HepG2 (cell line): ENCODE measurements around the gene SOBP. TPM values are rescaled to one million over a fixed set of nuclear protein-coding genes. Genes with fewer than 3 reads are reported as not detected.
A peak's percentile ranks its signal among the peaks of the same experiment; 100 is the strongest.
"Not testable (repeated sequence)": the region's sequence is repeated elsewhere in the genome, so short reads cannot be mapped to it uniquely, and the experiment has no call there.

Source experiments
- ATAC-seq: fragments of 200-7000 bp; cut with Tn5 transposase; 3 replicates; pipeline ENCODE4 v1.9.1; 2020; ENCODE audit warnings: mild to moderate bottlenecking, moderate library complexity
- BruUV-seq: library from RNA; stranded (reverse); fragments of 400-500 nt; replicated peaks from 2 replicates; lab custom pipeline; 2021; lab: Mats Ljungman, UMichigan
- CTCF ChIA-PET: fragments of 300-600 bp; formaldehyde crosslinking; extraction: SDS; loops from one replicate; lab custom pipeline; 2021; ENCODE audit warnings: low total read pairs, inconsistent platforms, low intra/inter-chr PET ratio; lab: Yijun Ruan, JAX
- POLR2A ChIA-PET: fragments of 350-600 bp; sonication (Branson Sonifier 250); formaldehyde crosslinking; loops from one replicate; lab custom pipeline; 2020; ENCODE audit warnings: antibody characterized with exemption, inconsistent platforms; lab: Yijun Ruan, JAX
- DNase-seq: peaks from one replicate; pipeline ENCODE4 v3.0.0-alpha.2; 2015; ENCODE audit warnings: low spot score
- FAIRE-seq: peaks from 3 replicates; lab custom pipeline; 2011; peaks lifted over from hg19 to GRCh38; lab: Jason Lieb, UNC
- H2AFZ ChIP-seq: one replicate; pipeline ENCODE4 v1.6.1; 2011; ENCODE audit warnings: low read length, inconsistent platforms
- H3K27ac ChIP-seq: fragments of 300-600 bp; 3 replicates; pipeline ENCODE4 v1.8.0; 2011; ENCODE audit warnings: mixed run types, mild to moderate bottlenecking, mixed read lengths, low read length, inconsistent platforms; ENCODE audit not compliant: insufficient read depth; ENCODE audit errors: extremely low read length
- H3K27me3 ChIP-seq, 2 experiments: fragments of 200-600 bp in 1 of 2; 2 replicates in 1 of 2; 3 replicates in 1 of 2; pipeline versions ENCODE4 v1.6.0 to v1.8.0; 2011; ENCODE audit warnings: low read length in 2 of 2, mild to moderate bottlenecking in 2 of 2, moderate library complexity in 2 of 2, inconsistent platforms in 1 of 2; ENCODE audit not compliant: insufficient read depth in 2 of 2, control insufficient read depth in 1 of 2
- H3K36me3 ChIP-seq, 2 experiments: fragments of 200-600 bp in 1 of 2; replicated peaks in 1 of 2; 2 replicates in 1 of 2; 3 replicates in 1 of 2; pipeline versions ENCODE4 v1.5.1 to v1.8.0; 2011; ENCODE audit warnings: low read length in 2 of 2, inconsistent platforms in 1 of 2; ENCODE audit not compliant: insufficient read depth in 2 of 2, control insufficient read depth in 1 of 2
- H3K4me1 ChIP-seq: 2 replicates; pipeline ENCODE4 v1.5.1; 2012; ENCODE audit warnings: low read length, inconsistent platforms; ENCODE audit not compliant: insufficient read depth
- H3K4me2 ChIP-seq: 2 replicates; pipeline ENCODE4 v1.6.0; 2011; ENCODE audit warnings: low read depth, low read length, inconsistent platforms
- H3K4me3 ChIP-seq, 3 experiments: fragments of 200-600 bp in 1 of 3; sonication (generic), shearing (Covaris generic) in 1 of 3; replicated peaks in 1 of 3; 2 replicates each; pipeline ENCODE4 v1.5.1; 2011 to 2016; ENCODE audit warnings: low read length in 3 of 3, inconsistent platforms in 2 of 3, low read depth in 2 of 3, mild to moderate bottlenecking in 2 of 3, control low read depth in 1 of 3, mixed read lengths in 1 of 3; ENCODE audit not compliant: insufficient read depth in 1 of 3
- H3K79me2 ChIP-seq: one replicate; pipeline ENCODE4 v1.6.1; 2011; ENCODE audit warnings: low read length, inconsistent platforms; ENCODE audit not compliant: insufficient read depth
- H3K9ac ChIP-seq: 2 replicates; pipeline ENCODE4 v1.6.0; 2011; ENCODE audit warnings: mild to moderate bottlenecking, low read depth, low read length, inconsistent platforms; ENCODE audit not compliant: insufficient read depth
- H3K9me3 ChIP-seq: 2 replicates; pipeline ENCODE4 v1.5.1; 2012; ENCODE audit warnings: mild to moderate bottlenecking, low read length
- H4K20me1 ChIP-seq: 2 replicates; pipeline ENCODE4 v1.6.0; 2011; ENCODE audit warnings: inconsistent platforms, mild to moderate bottlenecking, low read length, moderate library complexity; ENCODE audit not compliant: insufficient read depth
- IRX3 ChIP-seq: sonication (generic); formaldehyde crosslinking; IDR thresholded peaks from 2 replicates; pipeline ENCODE4 v1.8.1; 2023; ENCODE audit warnings: mild to moderate bottlenecking, low read depth, missing genetic modification reagents, borderline replicate concordance
- SP1 ChIP-seq, 2 experiments: fragments of 450-650 bp in 1 of 2; sonication (generic) in 1 of 2; formaldehyde crosslinking in 1 of 2; IDR thresholded peaks; 2 replicates each; pipeline versions ENCODE4 v1.4.0 to v1.6.1; 2016 to 2020; ENCODE audit warnings: missing genetic modification reagents in 1 of 2
- SP140L ChIP-seq: sonication (generic); formaldehyde crosslinking; IDR thresholded peaks from 2 replicates; pipeline ENCODE4 v1.4.0; 2020; ENCODE audit warnings: missing genetic modification reagents, borderline replicate concordance
- TOE1 ChIP-seq: sonication (generic); formaldehyde crosslinking; IDR thresholded peaks from 2 replicates; pipeline ENCODE4 v1.4.0; 2020; ENCODE audit warnings: mild to moderate bottlenecking, missing genetic modification reagents
- ZNF264 ChIP-seq: sonication (generic); formaldehyde crosslinking; IDR thresholded peaks from 2 replicates; pipeline ENCODE4 v1.4.0; 2020; ENCODE audit warnings: missing genetic modification reagents
- WGBS: methylation state at CpG from one replicate; pipeline ENCODE4 v1.1.6; 2017; ENCODE audit warnings: low lambda C conversion rate; 5-methylcytosine and 5-hydroxymethylcytosine counted together
- in situ Hi-C: cut with HindIII; loops from 2 replicates; pipeline ENCODE4 v1.10.0; 2017; ENCODE audit warnings: low pct_unique_long_range_greater_than_20kb; ENCODE audit not compliant: extremely low pct_ligation_motif_present
- intact Hi-C: fragments of 100-400 bp; cut with micrococcal nuclease; formaldehyde crosslinking; loops from one replicate; pipeline ENCODE4 v1.10.0; 2022; ENCODE audit not compliant: unreplicated experiment
- polyA plus RNA-seq, 8 experiments: library from polyadenylated mRNA; depleted of rRNA in 3 of 8; stranded (reverse) in 7 of 8; unstranded in 1 of 8; fragments of >200 nt; fragmentation: Illumina TruSeq in 4 of 8; extraction: Trizol in 4 of 8; gene quantifications; 2 replicates each; pipeline versions ENCODE4 v1.2.1 to v1.2.3, GENCODE V29; 2011 to 2016; ENCODE audit warnings: low read depth in 4 of 8, missing spikeins in 1 of 8, mixed read lengths in 1 of 8; ENCODE audit not compliant: insufficient read depth in 1 of 8
- total RNA-seq, 5 experiments: library from RNA; depleted of rRNA; stranded (reverse); fragments of >200 nt; fragmentation: Illumina TruSeq; extraction: Trizol; gene quantifications; 2 replicates each; pipeline ENCODE4 v1.2.3, GENCODE V29; 2016; ENCODE audit warnings: low read depth in 1 of 5
- TF ChIP-seq, protein P1 (sequence below): sonication (generic); formaldehyde crosslinking; IDR thresholded peaks from 2 replicates; pipeline ENCODE4 v1.9.0; 2022; ENCODE audit warnings: low read depth, missing genetic modification reagents

Gene SOBP
- total and polyA plus RNA-seq, 2 of the 13 experiments (the other 11 are each of a cell fraction or from before 2014, with no cell fraction given): 1.5 to 6.9 TPM

DNA sequence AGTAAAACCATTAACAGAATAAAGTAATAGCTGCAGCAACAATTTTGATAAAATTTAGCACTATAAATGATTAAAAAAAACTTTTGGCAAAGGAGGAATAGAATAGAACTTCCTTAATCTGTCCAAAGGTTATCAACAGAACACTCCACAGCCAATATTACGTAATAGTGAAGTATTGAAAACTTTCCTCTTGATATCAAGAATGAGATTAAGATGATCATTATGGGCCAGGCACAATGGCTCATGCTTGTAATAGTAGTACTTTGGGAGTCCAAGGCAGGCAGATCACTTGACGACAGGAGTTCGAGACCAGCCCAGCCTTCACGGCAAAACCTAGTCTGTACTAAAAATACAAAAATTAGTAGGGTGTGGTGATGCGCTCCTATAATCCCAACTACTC is 26.0 kb downstream of the SOBP start (continued):
- TF ChIP-seq SP140L: no peak

DNA sequence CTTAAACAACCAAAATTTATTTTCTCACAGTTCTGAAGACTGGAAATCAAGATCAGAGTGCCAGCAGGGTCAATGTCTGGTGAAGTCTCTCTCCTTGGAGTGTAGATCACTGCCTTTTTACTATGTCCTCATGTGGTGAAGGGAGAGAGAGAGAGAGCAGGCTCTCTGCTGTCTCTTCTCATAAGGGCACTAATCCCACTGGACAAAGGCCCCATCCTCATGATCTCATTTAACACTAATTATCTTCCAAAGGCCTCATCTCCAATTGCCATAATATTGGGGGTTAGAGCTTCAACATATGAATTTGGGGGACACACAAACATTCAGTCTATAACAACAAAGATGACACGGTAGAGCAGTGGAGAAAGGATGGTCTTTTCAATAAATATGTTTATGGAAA is 27.4 kb downstream of the SOBP start:
- Histone ChIP-seq H3K9me3 (no peaks in the 10 kb centered on the region), H3K4me1 (no peaks in the 10 kb centered on the region), H3K9ac (no peak overlapping the region), H3K27ac (no peak overlapping the region), H3K79me2 (no peaks in the 10 kb centered on the region), H4K20me1 (no peaks in the 10 kb centered on the region), H3K4me3 (no peak overlapping the region), H2AFZ (no peak overlapping the region), H3K4me2 (no peak overlapping the region), H3K36me3 (peaks cover 0 to 15% of the 10 kb centered on the region in 2 experiments; a peak in 3 of 5 replicates)
- ChIA-PET CTCF (no interaction called here), POLR2A (no interaction called here)
- ATAC-seq (no peak), DNase-seq (no peak), FAIRE-seq (no peak)
- intact Hi-C loops: no loop called here
- in situ Hi-C loops: no loop called here
- WGBS: 100% methylated on average over 1 of the region's 1 CpG
- BruUV-seq: no TSS peak
- no peak for TF ChIP-seq SP1 (IDR thresholded peaks at IDR 0.05)
- TF ChIP-seq SP1 (CRISPR knock-in tag; IDR thresholded peaks at IDR 0.05): no peak
- peak; percentile 99 for TF ChIP-seq ZNF264
- no peak for TF ChIP-seq TOE1 (CRISPR knock-in tag)
- TF ChIP-seq, protein P1, sequence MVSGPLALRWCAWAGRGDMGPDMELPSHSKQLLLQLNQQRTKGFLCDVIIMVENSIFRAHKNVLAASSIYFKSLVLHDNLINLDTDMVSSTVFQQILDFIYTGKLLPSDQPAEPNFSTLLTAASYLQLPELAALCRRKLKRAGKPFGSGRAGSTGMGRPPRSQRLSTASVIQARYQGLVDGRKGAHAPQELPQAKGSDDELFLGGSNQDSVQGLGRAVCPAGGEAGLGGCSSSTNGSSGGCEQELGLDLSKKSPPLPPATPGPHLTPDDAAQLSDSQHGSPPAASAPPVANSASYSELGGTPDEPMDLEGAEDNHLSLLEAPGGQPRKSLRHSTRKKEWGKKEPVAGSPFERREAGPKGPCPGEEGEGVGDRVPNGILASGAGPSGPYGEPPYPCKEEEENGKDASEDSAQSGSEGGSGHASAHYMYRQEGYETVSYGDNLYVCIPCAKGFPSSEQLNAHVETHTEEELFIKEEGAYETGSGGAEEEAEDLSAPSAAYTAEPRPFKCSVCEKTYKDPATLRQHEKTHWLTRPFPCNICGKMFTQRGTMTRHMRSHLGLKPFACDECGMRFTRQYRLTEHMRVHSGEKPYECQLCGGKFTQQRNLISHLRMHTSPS (CRISPR knock-in tag): no peak
- TF ChIP-seq IRX3 (CRISPR knock-in tag): no peak
- TF ChIP-seq, all 625 proteins: peak for 1
- H3K27me3 ChIP-seq: no peaks in the 10 kb centered on the region

DNA sequence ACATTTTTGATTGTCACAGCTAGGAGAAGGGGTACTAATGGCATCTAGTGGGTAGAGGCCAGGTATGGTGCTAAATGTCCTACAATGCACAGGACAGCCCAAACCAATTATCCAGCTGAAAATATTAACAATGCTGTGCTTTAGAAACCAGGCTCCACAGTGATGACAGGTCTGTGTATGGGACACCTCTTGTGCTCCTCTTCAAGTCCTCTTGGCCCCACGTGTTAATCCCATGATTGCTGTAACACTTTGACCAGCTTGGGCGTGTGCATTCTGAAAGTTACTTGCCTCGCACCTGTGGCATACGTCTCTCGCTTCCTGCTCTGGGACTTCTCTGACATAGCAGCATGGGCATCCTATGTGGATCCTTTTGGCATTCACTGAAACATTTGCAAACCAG is 29.3 kb downstream of the SOBP start:
- H3K4me2 ChIP-seq, H2AFZ ChIP-seq, DNase-seq, H3K9ac ChIP-seq, FAIRE-seq, H3K27me3 ChIP-seq, intact Hi-C loops, H3K36me3 ChIP-seq, H4K20me1 ChIP-seq, CTCF ChIA-PET, H3K79me2 ChIP-seq, H3K4me3 ChIP-seq, BruUV-seq, H3K27ac ChIP-seq, H3K9me3 ChIP-seq, ATAC-seq, POLR2A ChIA-PET, in situ Hi-C loops, H3K4me1 ChIP-seq: not testable (repeated sequence)
- 97% methylated on average over 5 of the region's 5 CpGs for WGBS

- H3K27ac ChIP-seq, H3K4me2 ChIP-seq, H3K4me3 ChIP-seq, intact Hi-C loops, CTCF ChIA-PET, BruUV-seq, H3K27me3 ChIP-seq, H4K20me1 ChIP-seq, in situ Hi-C loops, H3K9ac ChIP-seq, H3K79me2 ChIP-seq, DNase-seq, H3K4me1 ChIP-seq, H3K9me3 ChIP-seq, H2AFZ ChIP-seq, ATAC-seq, POLR2A ChIA-PET: not testable (repeated sequence)
- H3K36me3 ChIP-seq: peaks cover 3 to 18% of the 10 kb centered on the region in 2 experiments; a peak in 3 of 5 replicates
- WGBS: no CpG with 5 or more reads among the region's 2 CpGs
- FAIRE-seq: peak; percentile 8
Measured at GRCh38 chr6:107520706-107521105, 30.8 kb downstream of the SOBP start.
